B cell (primary cell): ENCODE measurements around the gene CHRD. TPM values are rescaled to one million over a fixed set of nuclear protein-coding genes. Genes with fewer than 3 reads are reported as not detected.

ENCODE experiments used
- ATAC-seq: fragments of 200-7000 bp; cut with Tn5 transposase; one replicate; pipeline ENCODE4 v1.10.0; 2021; ENCODE audit warnings: low read depth, mild to moderate bottlenecking, moderate number of reproducible peaks, moderate library complexity
- CTCF ChIA-PET: fragments of 350-600 bp; sonication (Branson Sonifier 250); formaldehyde crosslinking; loops from one replicate; lab custom pipeline; 2021; ENCODE audit warnings: antibody characterized with exemption, inconsistent platforms; lab: Charles Lee
- POLR2A ChIA-PET: fragments of 350-600 bp; sonication (Branson Sonifier 250); formaldehyde crosslinking; loops from one replicate; lab custom pipeline; 2021; ENCODE audit warnings: antibody characterized with exemption; lab: Charles Lee
- DNase-seq: peaks from one replicate; pipeline ENCODE4 v3.0.0; 2013
- H2AFZ ChIP-seq: 2 replicates; pipeline ENCODE4 v1.6.1; 2012; ENCODE audit warnings: mild to moderate bottlenecking, low read depth, low read length; ENCODE audit not compliant: insufficient read depth, poor library complexity, severe bottlenecking
- H3K27ac ChIP-seq, 2 donors: 1 replicate in 1 of 2; 2 replicates in 1 of 2; pipeline ENCODE4 v1.5.1; 2012 to 2013; ENCODE audit warnings: low read length in 2 of 2, mild to moderate bottlenecking in 2 of 2, moderate library complexity in 1 of 2
- H3K27me3 ChIP-seq, 4 experiments: fragments of 200-600 bp in 1 of 4; sonication (generic) in 1 of 4; replicated peaks in 1 of 4; 1 replicate in 2 of 4; 2 replicates in 2 of 4; pipeline versions ENCODE4 v1.6.1 to v1.7.0; 2013 to 2016; ENCODE audit warnings: low read length in 3 of 4, mild to moderate bottlenecking in 2 of 4, mixed read lengths in 1 of 4, moderate library complexity in 1 of 4; ENCODE audit not compliant: insufficient read depth in 4 of 4, control insufficient read depth in 3 of 4; ENCODE audit errors: control extremely low read depth in 1 of 4
- H3K36me3 ChIP-seq, 2 experiments: replicated peaks in 1 of 2; 1 replicate in 1 of 2; 2 replicates in 1 of 2; pipeline versions ENCODE4 v1.6.1 to v1.7.1; 2013; ENCODE audit warnings: low read length in 1 of 2; ENCODE audit not compliant: insufficient read depth in 2 of 2, control insufficient read depth in 1 of 2; ENCODE audit errors: control extremely low read depth in 1 of 2, extremely low read depth in 1 of 2
- H3K4me1 ChIP-seq, 2 donors: fragments of 200-600 bp in 1 of 2; sonication (generic) in 1 of 2; 1 replicate in 1 of 2; 2 replicates in 1 of 2; pipeline versions ENCODE4 v1.5.1 to v1.6.1; 2013 to 2017; ENCODE audit warnings: low read length in 2 of 2; ENCODE audit not compliant: control insufficient read depth in 2 of 2, insufficient read depth in 2 of 2
- H3K4me2 ChIP-seq: replicated peaks from 2 replicates; pipeline ENCODE3; 2012; ENCODE audit warnings: mild to moderate bottlenecking, low read depth, low read length; ENCODE audit not compliant: poor library complexity, severe bottlenecking
- H3K4me3 ChIP-seq, 5 experiments: fragments of 200-600 bp in 1 of 5; sonication (generic) in 1 of 5; 1 replicate in 3 of 5; 2 replicates in 2 of 5; pipeline versions ENCODE4 v1.5.1 to v1.7.0; 2011 to 2016; ENCODE audit warnings: low read length in 4 of 5, mild to moderate bottlenecking in 4 of 5, low read depth in 2 of 5, control low read depth in 1 of 5, moderate library complexity in 1 of 5; ENCODE audit not compliant: insufficient read depth in 1 of 5; ENCODE audit errors: control extremely low read depth in 1 of 5, extremely low read depth in 1 of 5
- H3K79me2 ChIP-seq: fragments of 200-600 bp; sonication (generic); one replicate; pipeline ENCODE4 v1.6.0; 2016; ENCODE audit warnings: low read length; ENCODE audit not compliant: control insufficient read depth, insufficient read depth
- H3K9ac ChIP-seq: fragments of 200-600 bp; sonication (generic); 2 replicates; pipeline ENCODE4 v1.6.1; 2017; ENCODE audit warnings: mild to moderate bottlenecking, low read length, moderate library complexity
- H3K9me3 ChIP-seq, 3 donors: one replicate each; pipeline versions ENCODE4 v1.6.1 to v1.7.1; 2013; ENCODE audit warnings: low read length in 2 of 3; ENCODE audit not compliant: control insufficient read depth in 2 of 3, insufficient read depth in 1 of 3; ENCODE audit errors: control extremely low read depth in 1 of 3
- H4K20me1 ChIP-seq: 2 replicates; pipeline ENCODE4 v1.6.0; 2012; ENCODE audit warnings: mild to moderate bottlenecking, low read length; ENCODE audit not compliant: insufficient read depth, control insufficient read depth, poor library complexity, severe bottlenecking
- H3K27ac Mint-ChIP-seq: one replicate; pipeline ENCODE4 v1.8.0; 2021; ENCODE audit warnings: mixed read lengths
- H3K27me3 Mint-ChIP-seq: one replicate; pipeline ENCODE4 v1.8.0; 2021; ENCODE audit warnings: mixed read lengths
- H3K4me1 Mint-ChIP-seq: one replicate; pipeline ENCODE4 v1.8.0; 2021; ENCODE audit warnings: mixed read lengths
- H3K4me3 Mint-ChIP-seq: one replicate; pipeline ENCODE4 v1.8.0; 2021; ENCODE audit warnings: mixed read lengths
- H3K9me3 Mint-ChIP-seq: one replicate; pipeline ENCODE4 v1.8.0; 2022; ENCODE audit warnings: mixed read lengths; ENCODE audit not compliant: insufficient read depth
- EZH2 ChIP-seq: IDR thresholded peaks from 2 replicates; pipeline ENCODE4 v1.6.1; 2012; ENCODE audit warnings: borderline replicate concordance, low read depth, mild to moderate bottlenecking, moderate library complexity, low read length; ENCODE audit not compliant: insufficient read depth, poor library complexity, severe bottlenecking
- WGBS: methylation state at CpG from one replicate; pipeline ENCODE4 v1.1.5; 2013; ENCODE audit warnings: missing lambda C conversion rate; ENCODE audit not compliant: insufficient coverage; 5-methylcytosine and 5-hydroxymethylcytosine counted together
- intact Hi-C: fragments of 100-400 bp; cut with micrococcal nuclease; formaldehyde crosslinking; loops from one replicate; pipeline ENCODE4 v1.10.0; 2022
- polyA plus RNA-seq: library from polyadenylated mRNA; depleted of rRNA; stranded (reverse); fragments of >200 nt; gene quantifications from 2 replicates; pipeline ENCODE4 v1.2.3, GENCODE V29; 2012
- total RNA-seq, 2 donors: library from RNA; stranded (reverse); fragments of 120-200 nt in 1 of 2; gene quantifications; 1 replicate in 1 of 2; 2 replicates in 1 of 2; pipeline versions ENCODE4 v1.2.3 to v1.2.4, GENCODE V29; 2013 to 2022
- TF ChIP-seq, protein P1 (sequence below): fragments of 200-600 bp; IDR thresholded peaks from one replicate; pipeline ENCODE4 v1.8.0; 2022; ENCODE audit warnings: antibody characterized with exemption, mild to moderate bottlenecking

Gene CHRD
- total and polyA plus RNA-seq, 2 donors (not counting 1 experiment from before 2014, with no cell fraction given), result not detected

- Histone ChIP-seq H3K36me3 (no peaks in the 10 kb centered on the region), H4K20me1 (no peaks in the 10 kb centered on the region), H3K4me1 (no peaks in the 10 kb centered on the region), H3K9me3 (peaks cover 0 to 8% (median 3%) of the 10 kb centered on the region in 3 donors), H3K9ac (no peak overlapping the region), H3K4me3 (no peak overlapping the region), H3K79me2 (no peaks in the 10 kb centered on the region), H3K27ac (no peak overlapping the region), H3K4me2 (no peak overlapping the region), H2AFZ (no peak overlapping the region), H3K27me3 (no peaks in the 10 kb centered on the region)
- intact Hi-C loops, result no loop called here
- TF ChIP-seq EZH2, result no peak
- TF ChIP-seq, protein P1, sequence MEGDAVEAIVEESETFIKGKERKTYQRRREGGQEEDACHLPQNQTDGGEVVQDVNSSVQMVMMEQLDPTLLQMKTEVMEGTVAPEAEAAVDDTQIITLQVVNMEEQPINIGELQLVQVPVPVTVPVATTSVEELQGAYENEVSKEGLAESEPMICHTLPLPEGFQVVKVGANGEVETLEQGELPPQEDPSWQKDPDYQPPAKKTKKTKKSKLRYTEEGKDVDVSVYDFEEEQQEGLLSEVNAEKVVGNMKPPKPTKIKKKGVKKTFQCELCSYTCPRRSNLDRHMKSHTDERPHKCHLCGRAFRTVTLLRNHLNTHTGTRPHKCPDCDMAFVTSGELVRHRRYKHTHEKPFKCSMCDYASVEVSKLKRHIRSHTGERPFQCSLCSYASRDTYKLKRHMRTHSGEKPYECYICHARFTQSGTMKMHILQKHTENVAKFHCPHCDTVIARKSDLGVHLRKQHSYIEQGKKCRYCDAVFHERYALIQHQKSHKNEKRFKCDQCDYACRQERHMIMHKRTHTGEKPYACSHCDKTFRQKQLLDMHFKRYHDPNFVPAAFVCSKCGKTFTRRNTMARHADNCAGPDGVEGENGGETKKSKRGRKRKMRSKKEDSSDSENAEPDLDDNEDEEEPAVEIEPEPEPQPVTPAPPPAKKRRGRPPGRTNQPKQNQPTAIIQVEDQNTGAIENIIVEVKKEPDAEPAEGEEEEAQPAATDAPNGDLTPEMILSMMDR, result no peak
- ChIA-PET POLR2A (no interaction called here), CTCF (no interaction called here)
- H3K27ac Mint-ChIP-seq, result no peak overlapping the region
- peaks cover 3% of the 10 kb centered on the region for H3K9me3 Mint-ChIP-seq
- no peaks in the 10 kb centered on the region for H3K4me1 Mint-ChIP-seq
- ATAC-seq (no peak), DNase-seq (no peak)
- peaks cover 4% of the 10 kb centered on the region for H3K27me3 Mint-ChIP-seq
- H3K4me3 Mint-ChIP-seq, result no peak overlapping the region
- 93% methylated on average over 7 of the region's 7 CpGs for WGBS
Observed at GRCh38 chr3:184439096-184439495, 59.2 kb downstream of the CHRD start.

Other genes with a start within 250 kb of the CHRD start
- 83.8 and 85.9 TPM in 2 replicates for gene EIF2B5, start 244.7 kb upstream of the CHRD start, total RNA-seq
- gene EIF2B5, start 244.7 kb upstream of the CHRD start, polyA plus RNA-seq, result 73.2 and 77.1 TPM in 2 replicates
- gene DVL3, start 224.7 kb upstream of the CHRD start, total RNA-seq, result 81.3 and 92.0 TPM in 2 replicates
- 42.7 and 49.4 TPM in 2 replicates for gene DVL3, start 224.7 kb upstream of the CHRD start, polyA plus RNA-seq
- 191 and 207 TPM in 2 replicates for gene AP2M1, start 205.2 kb upstream of the CHRD start, total RNA-seq
- 132 and 171 TPM in 2 replicates for gene AP2M1, start 205.2 kb upstream of the CHRD start, polyA plus RNA-seq
- gene ABCF3, start 193.9 kb upstream of the CHRD start, total RNA-seq, result 115 and 131 TPM in 2 replicates
- 74.0 and 86.5 TPM in 2 replicates for gene ABCF3, start 193.9 kb upstream of the CHRD start, polyA plus RNA-seq
- 0.37 TPM in 1 of 2 replicates, not detected in the other for gene VWA5B2, start 150.5 kb upstream of the CHRD start, total RNA-seq
- gene VWA5B2, start 150.5 kb upstream of the CHRD start, polyA plus RNA-seq, result 0.09 and 0.10 TPM in 2 replicates
- gene ALG3, start 131.1 kb upstream of the CHRD start, total RNA-seq, result 32.7 and 38.6 TPM in 2 replicates
- gene ALG3, start 131.1 kb upstream of the CHRD start, polyA plus RNA-seq, result 29.9 and 36.1 TPM in 2 replicates
- 1.5 and 2.0 TPM in 2 replicates for gene EEF1AKMT4, start 130.4 kb upstream of the CHRD start, total RNA-seq
- gene EEF1AKMT4, start 130.4 kb upstream of the CHRD start, polyA plus RNA-seq, result 0.61 and 2.5 TPM in 2 replicates
- 0.29 TPM in 1 of 2 replicates, not detected in the other for gene CAMK2N2, start 118.5 kb upstream of the CHRD start, total RNA-seq
- gene CAMK2N2, start 118.5 kb upstream of the CHRD start, polyA plus RNA-seq, result not detected in 2 replicates
- gene ECE2, start 104.0 kb upstream of the CHRD start, total RNA-seq, result not detected in 2 replicates
- gene ECE2, start 104.0 kb upstream of the CHRD start, polyA plus RNA-seq, result not detected in 2 replicates
- 140 and 145 TPM in 2 replicates for gene PSMD2, start 80.8 kb upstream of the CHRD start, total RNA-seq
- gene PSMD2, start 80.8 kb upstream of the CHRD start, polyA plus RNA-seq, result 79.4 and 119 TPM in 2 replicates
- 160 TPM in 2 replicates for gene EIF4G1, start 65.4 kb upstream of the CHRD start, total RNA-seq
- gene EIF4G1, start 65.4 kb upstream of the CHRD start, polyA plus RNA-seq, result 65.8 and 111 TPM in 2 replicates
- gene FAM131A, start 42.5 kb upstream of the CHRD start, total RNA-seq, result 11.7 and 14.0 TPM in 2 replicates
- gene FAM131A, start 42.5 kb upstream of the CHRD start, polyA plus RNA-seq, result 11.8 and 13.4 TPM in 2 replicates
- gene CLCN2, start 18.4 kb upstream of the CHRD start, total RNA-seq, result 8.1 and 14.4 TPM in 2 replicates
- 6.1 and 6.2 TPM in 2 replicates for gene CLCN2, start 18.4 kb upstream of the CHRD start, polyA plus RNA-seq
- 60.4 and 62.4 TPM in 2 replicates for gene POLR2H, start 18.3 kb upstream of the CHRD start, total RNA-seq
- gene POLR2H, start 18.3 kb upstream of the CHRD start, polyA plus RNA-seq, result 106 and 140 TPM in 2 replicates
- gene THPO, start 1.8 kb upstream of the CHRD start, total RNA-seq, result not detected in 2 replicates
- not detected in 2 replicates for gene THPO, start 1.8 kb upstream of the CHRD start, polyA plus RNA-seq
- gene EPHB3, start 181.7 kb downstream of the CHRD start, total RNA-seq, result 0.07 TPM in 1 of 2 replicates, not detected in the other
- 0.06 and 0.43 TPM in 2 replicates for gene EPHB3, start 181.7 kb downstream of the CHRD start, polyA plus RNA-seq